GM19351 (cell line): ENCODE measurements around the gene LYSMD2.

ENCODE experiments used
- ATAC-seq: cut with Tn5 transposase; IDR thresholded peaks from one replicate; pipeline ENCODE4 v1.9.1; 2021; ENCODE audit warnings: mild to moderate bottlenecking, moderate library complexity; ENCODE audit not compliant: unreplicated experiment

LYSMD2 gene

GRCh38 chr15:51720201-51720995, 17.1 kb downstream of the LYSMD2 start:
- no peak for ATAC-seq

DNA sequence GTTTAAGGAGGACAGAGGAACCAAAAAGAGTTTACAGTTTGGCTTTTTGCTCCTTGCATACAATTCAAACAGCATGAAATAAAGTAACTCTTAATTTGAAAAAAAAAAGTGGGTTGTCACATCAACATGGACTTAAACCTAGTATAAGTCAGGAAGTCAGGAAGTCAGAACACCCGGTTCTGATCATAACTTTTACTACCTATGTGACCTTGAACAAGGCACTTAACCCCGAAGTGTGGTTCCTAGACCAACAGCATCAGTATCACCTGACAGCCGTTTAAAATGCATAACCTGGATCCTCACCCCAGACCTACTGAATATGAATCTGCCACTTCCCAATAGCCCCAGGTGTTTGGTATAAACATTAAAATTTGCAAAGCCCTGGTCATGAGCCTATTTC, 18.7 kb downstream of the LYSMD2 start:
- no peak for ATAC-seq

GRCh38 chr15:51718219-51718618, 19.2 kb downstream of the LYSMD2 start:
- no peak for ATAC-seq

DNA sequence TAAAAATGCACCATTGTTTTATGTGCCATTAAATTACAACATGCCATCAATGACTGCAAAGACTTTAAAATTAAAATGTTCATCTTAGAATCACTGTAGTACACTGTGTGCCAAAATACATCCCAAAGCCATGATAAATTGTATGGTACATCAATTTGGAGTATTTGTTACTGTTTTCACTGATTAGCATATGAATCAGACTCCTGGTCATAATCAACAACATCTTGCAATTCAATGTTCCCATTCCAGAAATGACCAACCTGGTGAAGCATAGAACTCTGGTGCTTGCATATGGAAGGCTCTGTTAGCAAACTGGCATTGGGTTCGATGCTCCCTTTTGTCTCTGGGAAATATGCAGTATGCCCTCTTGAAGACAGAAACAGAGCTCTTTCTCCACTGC, 22.5 kb downstream of the LYSMD2 start:
- ATAC-seq: no peak

DNA sequence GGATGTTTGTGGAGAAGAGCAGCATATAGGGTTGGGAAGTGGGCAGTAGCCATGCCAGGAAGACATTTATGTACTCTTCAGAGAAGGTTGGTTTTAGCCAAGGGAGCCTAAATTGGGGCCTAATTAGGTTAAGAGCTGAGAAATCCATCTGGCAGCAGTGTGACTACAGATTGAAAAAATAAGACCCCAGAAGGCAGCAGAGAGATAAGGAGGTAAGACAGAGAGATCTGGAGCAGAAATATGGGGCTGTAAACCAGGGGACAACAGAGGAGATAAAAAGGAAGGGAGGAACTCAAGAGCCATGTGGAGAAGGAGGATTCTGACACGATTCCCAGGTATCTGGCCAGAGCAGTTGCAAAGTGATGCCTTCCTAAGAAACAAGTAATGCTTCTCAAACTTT, 23.3 kb downstream of the LYSMD2 start:
- ATAC-seq: no peak

DNA sequence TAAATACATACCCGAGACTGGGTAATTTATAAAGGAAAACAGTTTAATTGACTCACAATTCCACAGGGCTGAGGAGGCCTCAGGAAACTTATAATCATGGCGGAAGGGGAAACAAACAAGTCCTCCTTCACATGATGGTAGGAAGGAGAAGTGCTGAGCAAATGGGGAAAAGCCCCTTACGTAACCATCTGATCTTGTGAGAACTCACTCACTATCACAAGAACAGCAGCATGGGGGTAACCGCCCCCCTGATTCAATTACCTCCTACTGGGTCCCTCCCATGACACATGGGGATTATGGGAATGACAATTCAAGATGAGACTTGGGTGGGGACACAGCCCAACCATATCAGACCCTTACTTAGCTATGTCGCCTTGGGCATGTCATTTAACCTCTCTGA, 28.4 kb downstream of the LYSMD2 start:
- ATAC-seq: no peak

DNA sequence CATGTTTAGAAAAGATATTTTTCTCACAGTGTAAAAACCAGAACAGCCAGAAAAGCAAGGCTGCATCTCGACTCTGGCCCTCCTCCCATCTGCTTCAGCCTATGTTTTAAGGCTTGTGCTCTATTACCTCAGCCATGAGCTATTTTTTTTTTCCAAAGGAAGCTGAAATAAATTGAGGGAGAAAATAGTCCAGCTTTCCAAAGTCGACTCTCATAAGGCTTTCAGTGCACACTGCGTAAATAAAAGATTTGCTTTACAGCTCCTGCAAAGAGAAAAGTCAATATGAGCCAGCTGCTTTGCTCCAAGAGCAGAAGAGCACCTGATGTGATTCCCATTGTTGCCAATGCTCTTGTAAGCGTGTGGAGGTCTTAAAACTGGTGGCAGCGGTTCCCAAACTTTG, 29.4 kb downstream of the LYSMD2 start:
- ATAC-seq: no peak

DNA sequence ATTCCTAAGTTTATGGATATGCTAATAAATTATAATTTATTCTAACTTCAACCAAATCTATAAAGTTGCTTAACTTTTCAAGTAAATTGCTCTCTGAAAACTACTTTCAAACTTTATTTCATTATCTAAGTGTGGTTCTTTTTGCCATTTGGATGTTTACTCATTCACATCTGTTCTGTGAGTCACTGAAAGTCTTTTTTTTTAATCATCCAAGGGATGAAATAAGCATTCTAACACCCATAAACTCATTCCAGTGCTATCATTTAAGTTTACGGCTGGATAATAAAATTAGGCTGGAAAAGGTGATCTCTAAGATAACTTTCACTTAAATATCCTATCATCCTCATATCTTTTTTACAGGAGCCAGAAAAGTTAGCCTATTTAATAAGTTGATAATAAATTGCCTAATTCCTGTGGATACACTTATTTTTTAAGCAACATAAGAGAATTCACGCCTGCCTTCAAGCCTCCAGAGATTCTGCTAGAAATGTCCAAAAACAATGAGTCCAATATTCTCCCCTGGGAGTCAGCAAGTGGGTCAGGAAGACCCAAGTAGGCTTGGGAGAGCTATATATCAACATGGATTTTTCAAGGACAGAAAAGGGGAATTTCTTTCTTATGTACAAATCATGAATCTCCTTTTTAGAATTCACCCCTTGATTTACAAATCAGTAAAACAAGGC, 30.4 kb downstream of the LYSMD2 start:
- ATAC-seq: no peak

- ATAC-seq: no peak
Observed at GRCh38 chr15:51706291-51706690, 31.2 kb downstream of the LYSMD2 start.

- no peak for ATAC-seq
Observed at GRCh38 chr15:51702710-51703109, 34.7 kb downstream of the LYSMD2 start.

DNA sequence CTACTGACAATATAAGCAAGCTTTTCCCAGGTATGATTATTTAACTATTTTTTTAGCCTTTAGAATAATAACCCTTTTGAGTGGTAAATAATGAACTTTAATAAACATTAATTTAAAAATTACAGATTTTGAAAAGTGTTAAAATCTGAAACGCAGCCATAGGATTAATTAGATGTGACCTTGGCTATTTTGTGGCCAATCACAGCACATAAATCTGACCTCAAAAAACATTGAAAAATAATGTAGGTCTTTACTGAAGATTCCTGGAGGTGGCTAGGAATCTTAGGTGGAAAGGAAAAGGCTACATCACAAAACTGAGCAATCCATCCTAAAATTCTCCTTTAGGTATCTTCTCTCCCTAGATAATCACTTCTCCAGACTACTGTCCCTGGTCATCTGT, 38.1 kb downstream of the LYSMD2 start:
- no peak for ATAC-seq

DNA sequence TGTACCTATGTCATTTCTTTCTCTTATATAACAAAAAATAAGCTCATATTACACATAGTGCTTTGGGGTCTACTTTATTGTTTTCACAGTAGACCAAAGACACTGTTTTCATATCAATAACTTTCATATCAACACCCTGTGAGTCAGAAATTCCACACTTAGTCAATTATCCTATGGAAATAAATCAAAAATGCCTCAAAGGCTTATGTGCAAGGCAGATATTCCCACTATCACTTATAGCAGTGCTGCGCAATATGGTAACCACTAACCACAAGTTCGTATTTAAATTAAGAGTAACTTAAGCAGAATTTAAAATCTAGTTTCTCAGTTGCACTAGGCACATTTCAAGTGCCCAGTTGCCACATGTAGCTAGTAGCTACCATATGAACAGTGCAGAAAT, 40.3 kb downstream of the LYSMD2 start:
- ATAC-seq: no peak

GRCh38 chr15:51696566-51696965, 40.9 kb downstream of the LYSMD2 start:
- no peak for ATAC-seq

GRCh38 chr15:51692154-51692553, 45.3 kb downstream of the LYSMD2 start:
- ATAC-seq: no peak

- ATAC-seq: no peak
Observed at GRCh38 chr15:51688863-51689262, 48.6 kb downstream of the LYSMD2 start.

DNA sequence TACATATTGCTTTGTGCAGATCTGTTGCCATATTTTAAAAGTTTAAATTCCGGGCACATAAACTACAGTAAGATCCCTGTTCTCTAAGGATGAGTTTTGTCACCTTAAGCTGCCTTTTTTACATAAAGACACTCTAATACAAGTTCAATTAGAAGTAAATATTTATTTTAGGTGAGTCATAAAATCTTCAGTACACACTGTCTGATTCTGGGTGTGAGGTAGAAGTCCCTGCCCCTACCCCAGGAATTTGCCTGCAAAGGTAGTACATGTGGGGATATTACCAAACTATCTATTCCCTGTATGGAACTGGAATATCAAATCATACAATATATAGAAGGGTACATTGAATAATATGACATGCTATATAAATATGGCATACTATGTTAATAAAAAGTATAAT, 49.9 kb downstream of the LYSMD2 start:
- ATAC-seq: no peak

DNA sequence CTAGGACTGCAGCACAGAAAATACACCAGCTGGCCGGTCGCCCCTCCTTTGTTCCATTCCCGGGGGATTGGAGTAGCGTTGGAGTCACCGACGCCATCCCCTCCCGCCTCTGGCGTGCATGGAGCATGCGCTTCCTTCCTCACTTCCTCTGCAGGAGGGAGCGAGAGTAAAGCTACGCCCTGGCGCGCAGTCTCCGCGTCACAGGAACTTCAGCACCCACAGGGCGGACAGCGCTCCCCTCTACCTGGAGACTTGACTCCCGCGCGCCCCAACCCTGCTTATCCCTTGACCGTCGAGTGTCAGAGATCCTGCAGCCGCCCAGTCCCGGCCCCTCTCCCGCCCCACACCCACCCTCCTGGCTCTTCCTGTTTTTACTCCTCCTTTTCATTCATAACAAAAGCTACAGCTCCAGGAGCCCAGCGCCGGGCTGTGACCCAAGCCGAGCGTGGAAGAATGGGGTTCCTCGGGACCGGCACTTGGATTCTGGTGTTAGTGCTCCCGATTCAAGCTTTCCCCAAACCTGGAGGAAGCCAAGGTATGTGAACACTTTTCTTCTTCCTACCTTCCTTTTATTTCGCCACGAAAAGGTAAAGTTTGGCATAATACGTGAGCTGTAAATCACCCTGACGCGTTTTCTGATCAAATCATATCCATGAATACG, 56.0 kb downstream of the LYSMD2 start, which contains the start of gene SCG3:
SCG3 (plus strand) TSS at position 201 of the 661 bp plus-strand sequence; CDS start at position 454, 253 bp downstream.
- ATAC-seq: no peak

GRCh38 chr15:51680321-51680720, 57.1 kb downstream of the LYSMD2 start:
- no peak for ATAC-seq

- no peak for ATAC-seq
Observed at GRCh38 chr15:51678096-51678495, 59.4 kb downstream of the LYSMD2 start.

DNA sequence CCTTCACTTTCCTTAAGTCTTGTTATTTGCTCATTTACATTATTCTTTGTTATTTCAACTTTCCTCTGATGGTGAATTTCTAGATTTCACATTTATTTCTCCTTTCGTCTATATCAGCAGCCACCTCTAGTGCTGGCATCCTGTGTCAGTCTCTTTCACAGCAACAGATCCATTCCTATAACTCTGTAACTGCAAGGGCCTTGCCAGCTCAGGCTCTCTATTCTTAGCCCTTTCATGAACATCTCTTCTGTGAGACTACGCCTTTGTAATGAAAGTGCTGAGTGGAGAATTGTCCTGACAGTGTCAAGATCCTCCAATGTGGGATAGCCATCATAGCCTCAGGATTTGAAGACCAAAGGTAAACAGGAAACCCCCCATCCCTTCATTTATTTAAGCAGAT, 60.0 kb downstream of the LYSMD2 start:
- ATAC-seq: no peak

GRCh38 chr15:51677021-51677420, 60.4 kb downstream of the LYSMD2 start:
- ATAC-seq: no peak

- ATAC-seq: no peak
Observed at GRCh38 chr15:51675234-51675633, 62.2 kb downstream of the LYSMD2 start.
